GM12874 (cell line): Measurements from ENCODE around the gene NPR2.

ENCODE experiments used
- CTCF ChIP-seq: IDR thresholded peaks from 2 replicates; pipeline ENCODE4 v1.5.1; 2011; ENCODE audit warnings: low read depth, mild to moderate bottlenecking, control low read depth, low read length, moderate library complexity; ENCODE audit not compliant: insufficient read depth

NPR2 gene

GRCh38 chr9:35748858-35749514 lies 42.4 kb upstream of the NPR2 start, which contains the start of the genes GBA2 and RGP1:
TSS of gene GBA2 (minus strand) at chr9:35749228. CDS start at chr9:35748704, 524 bp downstream.
TSS of gene RGP1 (plus strand) at chr9:35749287. CDS start at chr9:35749756, 469 bp downstream.
- no peak for TF ChIP-seq CTCF

- TF ChIP-seq CTCF, result no peak
These were observed 41.7 kb upstream of the NPR2 start for GRCh38 chr9:35749515-35750255.

- TF ChIP-seq CTCF, result no peak
These were observed 41.2 kb upstream of the NPR2 start for GRCh38 chr9:35750256-35750531.

- TF ChIP-seq CTCF, result no peak
These were observed 37.9 kb upstream of the NPR2 start for GRCh38 chr9:35753466-35753865.

GRCh38 chr9:35754264-35754663 lies 37.1 kb upstream of the NPR2 start, which contains the start of gene MSMP:
TSS of gene MSMP (minus strand) at chr9:35754276. CDS start at chr9:35754129, 147 bp downstream.
- TF ChIP-seq CTCF, result no peak

GRCh38 chr9:35755071-35755470 lies 36.3 kb upstream of the NPR2 start:
- TF ChIP-seq CTCF, result no peak

GRCh38 chr9:35756275-35757225 lies 34.8 kb upstream of the NPR2 start:
- peak; percentile 92 for TF ChIP-seq CTCF
